Raji (cell line): ENCODE measurements around the gene SLC44A3.

ENCODE experiments used
- POLR2A ChIP-seq: IDR thresholded peaks from 2 replicates; pipeline ENCODE4 v1.6.1; 2011; ENCODE audit warnings: low read depth, low read length, control low read depth; ENCODE audit not compliant: insufficient read depth

Gene SLC44A3

DNA sequence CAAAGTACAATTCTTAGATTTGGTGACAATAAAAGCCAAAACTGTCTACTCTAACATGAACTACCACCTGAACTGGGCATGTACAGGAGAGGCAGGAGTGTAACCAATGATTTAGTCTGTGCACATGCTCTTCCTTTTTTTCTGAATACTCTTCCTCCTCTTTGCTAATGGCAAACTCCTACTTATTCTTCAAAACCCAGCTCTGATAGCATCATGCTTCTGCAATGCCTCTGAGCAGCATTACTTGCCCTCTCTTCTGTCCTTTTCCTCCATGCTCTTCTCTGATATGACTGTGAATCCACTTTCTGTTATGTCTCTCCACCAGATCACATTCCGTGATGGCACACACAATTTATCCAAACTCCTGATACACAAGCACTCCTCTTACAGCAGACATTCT is 75.4 kb downstream of the SLC44A3 start:
- TF ChIP-seq POLR2A = no peak

DNA sequence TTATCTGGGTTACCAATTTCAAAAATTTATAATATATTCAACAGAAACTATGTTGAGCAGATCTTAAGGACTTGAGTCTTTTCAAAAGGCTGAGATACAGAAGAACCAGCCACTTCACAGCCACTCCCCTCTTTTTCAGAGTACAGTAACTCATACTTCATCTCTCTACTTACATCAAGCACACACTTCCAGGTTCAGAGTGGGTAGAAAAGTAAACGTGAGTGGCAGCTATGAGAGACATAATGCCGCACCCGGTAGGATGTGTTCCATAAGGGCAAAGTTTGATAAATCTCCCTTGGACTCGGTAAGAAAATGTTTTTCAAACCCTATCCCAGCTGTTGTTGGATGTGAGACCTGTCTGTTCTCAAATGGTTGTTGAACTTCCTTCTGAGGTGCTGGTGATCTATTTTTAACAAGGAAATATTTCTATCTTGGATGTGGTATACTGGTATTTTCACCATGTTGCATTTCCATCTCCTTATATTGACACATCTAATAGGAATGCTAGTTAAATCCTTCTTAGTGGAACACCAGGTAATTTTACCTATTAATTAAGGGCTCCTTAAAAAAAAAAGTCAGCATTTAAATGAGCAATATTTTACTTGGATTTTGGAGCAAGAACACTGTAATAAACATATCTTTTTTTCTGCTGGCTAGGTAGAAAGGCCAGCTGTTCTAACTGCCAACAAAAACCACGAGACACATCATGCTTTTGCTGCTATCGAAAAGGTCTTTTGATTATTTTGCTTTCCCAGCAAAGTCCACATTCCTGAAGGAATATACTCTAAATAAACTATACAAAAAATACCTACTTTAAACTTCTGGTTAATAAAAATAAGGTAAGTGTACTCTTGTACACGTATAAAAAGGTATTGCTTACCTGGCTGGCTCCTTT is 78.6 kb downstream of the SLC44A3 start:
- no peak for TF ChIP-seq POLR2A

DNA sequence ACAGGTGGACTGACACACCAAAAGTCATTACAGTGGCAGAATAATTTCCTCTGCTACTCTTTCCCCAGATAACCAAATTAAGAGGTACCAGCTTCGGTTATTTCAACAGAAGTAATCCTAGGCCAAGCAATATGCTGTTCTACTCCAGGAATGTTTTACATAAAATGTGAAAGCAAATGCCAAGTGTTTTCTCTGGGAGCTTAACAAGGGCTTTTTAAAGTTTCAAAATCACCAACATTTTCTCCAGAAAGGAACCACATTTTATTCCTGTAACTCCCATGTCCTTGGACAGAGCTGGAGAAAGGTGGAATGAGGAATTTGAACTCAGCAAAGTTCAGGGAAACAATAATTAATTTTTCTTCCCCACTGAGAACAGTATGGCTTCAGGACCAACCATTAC is 79.6 kb downstream of the SLC44A3 start:
- no peak for TF ChIP-seq POLR2A

DNA sequence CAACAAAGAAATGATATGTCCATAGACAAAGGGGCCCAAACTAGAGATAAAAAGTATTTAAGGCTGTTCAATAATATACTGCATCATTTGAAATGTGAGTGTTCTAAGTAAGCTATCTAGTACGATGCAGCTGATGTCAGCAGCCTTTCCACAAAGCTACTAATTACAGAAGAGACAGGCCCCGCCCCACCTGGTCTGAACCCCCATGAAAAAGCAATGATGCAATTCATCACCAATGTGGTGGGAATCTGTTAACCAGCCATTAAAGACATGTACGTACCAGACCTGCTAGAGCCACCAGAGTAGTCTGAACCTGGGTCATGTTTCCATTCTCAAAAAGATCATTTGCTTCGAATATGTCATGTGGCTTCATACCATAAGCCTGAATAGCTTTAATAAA is 81.7 kb downstream of the SLC44A3 start:
- no peak for TF ChIP-seq POLR2A

DNA sequence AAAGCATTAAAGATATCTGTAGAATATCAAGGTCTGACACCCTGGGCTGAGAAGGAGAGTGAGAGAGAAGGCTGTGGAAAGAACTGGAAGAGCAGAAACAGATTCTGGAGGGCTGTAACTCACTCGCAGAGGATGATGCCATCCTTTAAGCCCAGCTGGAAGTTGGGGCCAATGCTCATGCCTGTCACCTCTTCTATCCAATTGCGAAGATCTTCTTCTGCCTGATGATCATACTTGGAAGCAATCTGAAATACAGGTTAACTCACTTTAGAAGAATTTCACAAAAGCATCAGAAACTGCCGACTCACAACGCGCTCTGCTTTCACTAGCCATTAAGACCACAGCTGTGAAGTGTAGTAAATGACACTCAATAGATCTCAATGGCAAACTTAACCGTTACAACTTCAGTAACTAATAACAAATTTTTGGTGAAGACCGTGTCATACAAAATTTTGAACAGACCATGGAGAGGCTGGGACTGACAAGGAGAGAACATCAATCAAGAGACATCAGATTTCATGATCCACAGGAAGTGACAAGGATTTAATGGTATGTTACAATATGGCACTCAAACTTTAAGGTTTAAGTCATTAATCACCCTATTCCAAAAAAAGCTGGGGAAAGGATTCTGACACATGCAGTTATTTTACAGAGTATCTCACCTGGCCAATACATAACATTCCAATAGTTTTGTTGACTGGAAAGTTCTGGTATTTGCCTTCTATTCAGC is 83.3 kb downstream of the SLC44A3 start:
- TF ChIP-seq POLR2A = no peak

DNA sequence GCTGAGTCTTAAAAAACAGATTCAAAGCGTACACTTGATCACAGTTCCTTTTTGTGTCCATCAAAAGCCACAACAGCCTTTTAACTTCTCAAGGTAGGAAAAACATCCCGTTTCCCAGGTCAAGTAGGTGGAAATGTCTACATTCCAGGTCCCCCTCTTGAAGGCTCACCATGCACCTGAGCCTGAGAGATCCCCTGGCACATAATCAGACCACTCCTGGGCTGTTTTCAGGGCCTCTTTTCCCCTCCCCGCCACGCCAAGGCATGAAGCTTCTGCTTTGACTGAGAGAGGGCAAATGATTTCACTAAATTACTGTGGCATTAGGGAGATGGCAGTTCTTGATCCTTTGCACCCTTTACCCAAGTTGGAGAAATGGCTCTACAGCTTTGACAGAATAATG is 85.0 kb downstream of the SLC44A3 start:
- TF ChIP-seq POLR2A = no peak

DNA sequence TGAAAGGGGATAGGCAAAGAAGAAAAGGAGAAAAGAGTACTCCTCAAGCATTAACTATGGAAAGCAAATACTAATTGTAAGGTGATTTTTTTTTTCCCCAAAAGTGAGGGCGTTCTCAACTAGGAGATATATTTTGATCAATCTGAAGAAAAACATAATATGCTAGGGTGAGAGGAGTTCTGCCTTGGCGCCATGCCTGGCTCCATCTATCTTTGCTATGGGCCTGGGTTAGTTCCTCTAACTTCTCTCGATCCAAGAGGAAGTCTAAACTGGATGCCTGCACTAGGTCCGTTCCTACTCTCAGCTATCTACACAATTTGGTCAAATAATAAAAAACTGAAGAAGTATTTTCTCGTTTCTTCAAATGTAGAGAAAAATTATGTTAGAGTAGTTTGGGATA is 86.2 kb downstream of the SLC44A3 start:
- no peak for TF ChIP-seq POLR2A

DNA sequence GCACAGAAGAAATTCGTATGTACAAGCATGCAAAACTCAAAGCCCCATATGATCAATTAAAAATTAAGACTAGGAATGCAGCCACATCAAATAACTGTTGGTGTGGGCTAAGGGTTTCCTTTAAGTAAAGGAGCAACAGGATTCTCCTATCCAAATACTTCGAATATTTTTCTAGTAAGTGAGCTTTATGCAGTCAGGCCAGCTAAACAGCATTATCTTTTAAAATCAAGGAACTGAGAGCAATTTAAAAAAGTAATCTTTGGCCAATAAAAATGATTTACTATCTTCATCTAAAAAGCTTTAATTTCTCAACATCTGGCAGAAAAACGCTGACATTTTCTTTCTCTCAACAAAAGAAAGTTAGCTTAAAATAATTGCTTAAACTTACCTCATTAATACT is 87.0 kb downstream of the SLC44A3 start:
- no peak for TF ChIP-seq POLR2A

DNA sequence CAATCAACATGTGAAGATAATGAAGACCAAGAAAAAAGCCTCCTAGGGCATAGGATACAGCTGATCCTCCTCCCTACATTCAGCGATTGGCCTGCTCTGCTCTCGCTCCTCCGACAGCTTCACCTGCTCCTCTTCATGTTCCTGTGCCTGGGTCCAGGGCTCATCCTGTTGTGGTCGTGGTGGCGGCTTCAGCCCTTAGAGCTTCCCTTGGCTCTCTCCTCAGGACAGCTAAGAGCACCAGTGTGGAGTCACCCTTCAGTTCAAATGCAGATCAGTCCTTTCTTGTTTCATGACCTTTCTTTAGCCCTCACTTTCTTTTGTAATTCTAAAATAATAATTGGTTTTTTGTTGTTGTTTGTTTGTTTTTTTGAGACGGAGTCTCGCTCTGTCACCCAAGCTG is 88.0 kb downstream of the SLC44A3 start:
- no peak for TF ChIP-seq POLR2A

DNA sequence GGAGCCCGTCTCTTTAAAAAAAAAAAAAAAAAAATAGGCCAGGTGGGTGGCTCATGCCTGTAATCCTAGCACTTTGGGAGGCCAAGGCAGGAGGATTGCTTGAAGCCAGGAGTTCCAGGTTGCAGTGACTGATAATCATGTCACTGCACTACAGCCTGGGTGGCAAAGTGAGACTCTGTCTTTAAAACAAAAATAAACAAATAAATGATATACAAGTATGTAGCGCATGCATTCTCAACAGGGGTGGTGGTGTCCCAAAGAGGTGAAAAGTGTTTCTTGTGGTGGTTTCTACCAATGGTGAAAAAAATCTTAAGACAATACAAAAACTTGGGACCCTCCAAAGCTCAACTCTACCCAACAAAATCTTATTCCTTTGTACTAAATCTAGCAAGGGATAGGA is 88.8 kb downstream of the SLC44A3 start:
- TF ChIP-seq POLR2A = no peak

DNA sequence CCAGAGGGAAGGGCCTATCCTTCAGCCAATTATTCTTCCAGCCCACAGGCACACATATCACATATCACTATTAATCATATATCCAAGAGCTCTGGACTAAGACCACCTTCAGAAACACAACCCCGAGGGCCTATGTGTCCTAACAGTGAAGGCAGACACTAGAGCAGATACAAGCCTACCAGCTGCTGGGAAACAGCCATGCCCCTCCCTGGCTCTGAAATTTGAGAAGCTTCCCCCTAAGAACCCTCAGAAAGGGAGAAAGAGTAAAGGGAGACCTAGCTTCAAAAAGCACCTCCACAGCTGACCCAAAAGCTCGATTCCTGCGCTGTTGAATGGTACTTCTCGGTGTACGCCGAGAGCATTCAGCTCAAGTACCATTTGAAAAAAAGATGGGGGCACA is 89.3 kb downstream of the SLC44A3 start:
- no peak for TF ChIP-seq POLR2A

DNA sequence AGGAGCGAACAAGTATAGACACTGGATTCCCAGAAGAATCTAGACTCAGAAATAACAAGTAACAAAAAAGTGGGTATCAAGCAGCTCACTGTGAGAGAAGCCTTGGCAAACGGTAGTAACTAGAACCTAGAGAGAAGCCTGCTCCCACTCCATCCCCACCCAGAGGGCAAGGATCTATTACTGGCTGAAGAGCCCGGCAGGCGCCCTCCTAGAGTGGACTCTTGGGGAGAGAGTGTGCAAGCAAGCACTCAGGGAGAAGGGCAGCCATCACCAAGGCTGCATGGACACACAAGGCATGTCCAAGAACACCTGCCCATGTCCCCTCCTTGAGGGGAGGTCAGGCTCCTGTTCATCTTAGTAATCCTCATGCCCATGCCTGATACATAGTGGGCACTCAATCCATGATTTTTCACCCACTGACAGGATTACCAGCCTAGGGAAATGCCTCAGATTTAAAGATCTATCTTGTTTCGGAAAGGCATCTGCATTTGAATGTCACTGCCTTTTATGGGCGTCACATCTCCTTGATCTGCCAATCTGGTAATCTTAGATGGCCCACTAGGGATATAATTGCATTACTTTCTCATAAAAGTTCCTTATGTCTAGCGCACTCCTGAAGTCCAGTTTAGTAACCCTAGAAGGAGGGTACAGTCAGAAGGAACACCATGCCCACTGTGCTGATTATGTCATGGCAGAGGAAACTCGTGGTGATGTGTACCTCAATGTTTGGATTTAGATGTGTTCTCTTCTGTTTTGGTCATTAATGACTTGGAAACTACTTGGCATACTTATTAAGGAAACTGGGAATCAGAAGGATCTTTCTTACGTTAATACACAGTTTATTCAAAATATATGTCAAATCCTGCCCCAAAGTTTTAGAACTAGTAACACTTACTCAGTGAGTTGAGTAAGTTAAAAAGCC is 92.4 kb downstream of the SLC44A3 start:
- TF ChIP-seq POLR2A = no peak

DNA sequence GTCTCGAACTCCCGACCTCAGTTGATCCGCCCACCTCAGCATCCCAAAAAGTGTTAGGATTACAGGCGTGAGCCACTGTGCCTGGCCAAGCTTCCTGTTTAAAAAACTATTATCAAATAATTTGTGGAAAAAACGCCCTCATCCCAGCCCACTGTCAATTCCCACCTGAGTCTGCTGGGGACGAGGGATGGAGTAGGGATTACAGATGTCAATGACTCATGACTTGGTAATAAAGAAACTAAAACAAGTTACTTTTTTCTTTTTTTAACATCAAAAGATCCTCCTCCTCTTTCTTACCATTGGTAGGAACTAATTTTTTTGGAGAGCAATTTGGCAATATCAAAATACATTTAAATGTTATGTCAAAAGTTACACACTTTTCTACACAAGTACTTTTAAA is 97.1 kb downstream of the SLC44A3 start:
- no peak for TF ChIP-seq POLR2A

DNA sequence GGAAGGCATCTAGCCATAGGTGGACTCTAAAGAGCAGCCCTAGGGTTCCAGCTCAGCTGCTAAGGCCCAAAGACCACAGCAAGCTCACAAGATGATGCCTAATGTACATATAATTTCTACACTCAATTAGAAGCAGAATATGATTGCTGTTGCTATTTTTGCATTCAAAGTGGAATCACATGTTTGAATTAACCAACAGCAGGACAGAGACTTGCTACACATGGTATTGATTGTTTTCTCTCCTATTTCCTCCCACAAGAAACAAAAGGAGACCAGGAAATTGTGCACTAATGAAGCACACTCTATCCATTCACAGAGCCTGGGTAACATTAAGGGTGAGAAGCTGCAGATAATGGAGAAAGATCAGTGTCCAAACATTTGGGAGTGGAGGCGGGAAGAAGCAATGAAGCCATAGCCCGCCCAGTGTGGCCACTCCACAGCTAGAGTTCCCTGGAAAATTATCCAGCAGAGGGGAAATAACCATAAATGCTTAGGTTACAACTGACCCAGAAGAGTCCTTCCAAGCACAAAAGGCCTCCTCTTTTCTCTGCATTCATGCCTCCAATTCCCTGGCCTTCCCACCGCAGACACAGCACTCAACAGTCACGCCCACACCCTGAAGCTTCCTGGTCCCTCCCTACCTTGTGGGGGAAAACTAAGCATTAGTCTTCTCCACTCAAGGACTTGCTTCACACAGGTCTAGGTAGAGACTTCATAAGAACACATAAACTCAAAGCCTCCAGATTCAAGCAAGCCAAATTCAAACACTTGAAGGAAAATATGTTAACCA is 99.3 kb downstream of the SLC44A3 start:
- TF ChIP-seq POLR2A = no peak
